Dedifferentiated amniotic fluid mesenchymal stem cell (primary cell): ENCODE measurements around the gene CPXM2.

Experiments
- DNase-seq: peaks from one replicate; pipeline ENCODE4 v3.0.0-alpha.2; 2016; ENCODE audit errors: extremely low spot score

The CPXM2 gene

DNA sequence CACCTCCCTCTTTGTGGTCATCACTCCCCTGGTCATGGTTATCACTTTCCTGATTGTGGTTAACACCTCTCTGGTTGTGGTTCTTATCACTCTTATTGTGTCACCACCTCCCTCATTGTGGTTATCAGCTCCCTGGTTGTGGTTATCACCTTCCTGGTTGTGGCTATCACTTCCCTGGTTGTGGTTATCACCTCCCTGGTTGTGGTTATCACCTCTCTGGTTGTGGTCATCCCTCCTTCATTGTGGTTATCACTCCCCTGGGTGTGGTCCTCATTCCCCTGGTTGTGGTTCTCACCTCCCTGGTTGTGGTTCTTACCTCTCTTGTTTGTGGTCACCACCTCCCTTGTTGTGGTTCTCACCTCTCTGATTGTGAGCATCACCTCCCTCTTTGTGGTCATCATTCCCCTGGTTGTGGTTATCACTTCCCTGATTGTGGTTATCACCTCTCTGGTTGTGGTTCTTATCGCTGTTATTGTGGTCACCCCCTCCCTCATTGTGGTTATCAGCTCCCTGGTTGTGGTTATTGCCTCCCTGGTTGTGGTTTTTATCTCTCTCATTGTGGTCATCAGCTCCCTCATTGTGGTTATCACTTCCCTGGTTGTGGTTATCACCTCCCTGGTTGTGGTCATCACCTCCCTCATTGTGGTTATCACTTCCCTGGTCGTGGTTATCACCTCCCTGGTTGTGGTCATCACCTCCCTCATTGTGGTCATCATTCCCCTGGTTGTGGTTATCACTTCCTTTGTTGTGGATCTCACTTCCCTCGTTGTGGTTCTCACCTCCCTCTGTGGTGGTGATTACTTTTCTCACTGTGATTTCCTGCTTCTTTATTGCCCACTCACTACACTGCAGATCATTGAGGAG is 118.7 kb downstream of the CPXM2 start:
- no peak for DNase-seq

DNA sequence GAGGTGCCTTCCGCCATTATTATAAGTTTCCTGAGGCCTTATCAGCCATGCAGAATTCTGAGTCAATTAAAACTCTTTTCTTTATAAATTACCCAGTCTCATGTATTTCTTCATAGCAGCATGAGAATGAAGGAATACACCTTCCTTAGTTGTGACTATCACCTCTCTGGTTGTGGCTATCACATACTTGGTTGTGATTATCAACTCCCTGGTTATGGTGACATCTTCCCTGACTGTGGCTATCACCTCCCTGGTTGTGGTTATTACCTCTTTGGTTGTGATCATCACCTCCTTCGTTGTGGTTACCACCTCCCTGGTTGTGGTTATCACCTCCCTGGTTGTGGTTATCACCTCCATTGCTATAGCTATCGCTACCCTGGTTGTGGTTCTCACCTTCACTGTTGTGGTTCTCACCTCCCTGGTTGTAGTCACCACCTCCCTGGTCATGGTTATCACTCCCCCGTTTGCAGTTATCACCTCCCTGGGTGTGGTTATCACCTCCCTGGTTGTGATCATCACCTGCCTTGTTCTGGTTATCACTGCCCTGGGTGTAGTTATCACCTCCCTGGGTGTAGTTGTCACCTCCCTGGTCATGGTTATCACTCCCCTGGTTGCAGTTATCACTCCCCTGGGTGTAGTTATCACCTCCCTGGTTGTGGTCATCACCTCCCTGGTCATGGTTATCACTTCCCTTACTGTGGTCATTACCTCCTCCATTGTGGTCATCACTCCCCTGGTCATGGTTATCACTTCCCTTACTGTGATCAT is 119.5 kb downstream of the CPXM2 start:
- no peak for DNase-seq

DNA sequence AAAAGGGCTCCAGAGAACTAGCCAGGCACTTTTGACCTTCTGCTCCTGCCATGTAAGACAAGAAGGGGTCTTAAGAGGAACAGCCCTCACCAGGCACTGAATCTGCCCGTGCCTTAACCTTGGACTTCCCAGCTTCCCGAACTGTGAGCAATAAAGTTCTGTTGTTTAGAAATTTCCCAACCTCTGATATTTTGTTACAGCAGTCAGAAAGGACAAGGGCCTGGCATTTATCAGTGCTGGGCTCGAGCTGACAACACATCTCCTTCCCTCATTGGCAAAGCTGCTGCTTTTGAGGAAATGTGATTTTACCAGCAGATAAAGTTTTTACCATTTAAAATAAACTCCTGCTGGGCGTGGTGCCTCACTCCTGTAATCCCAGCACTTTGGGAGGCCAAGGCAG is 122.0 kb downstream of the CPXM2 start:
- DNase-seq, result no peak

DNA sequence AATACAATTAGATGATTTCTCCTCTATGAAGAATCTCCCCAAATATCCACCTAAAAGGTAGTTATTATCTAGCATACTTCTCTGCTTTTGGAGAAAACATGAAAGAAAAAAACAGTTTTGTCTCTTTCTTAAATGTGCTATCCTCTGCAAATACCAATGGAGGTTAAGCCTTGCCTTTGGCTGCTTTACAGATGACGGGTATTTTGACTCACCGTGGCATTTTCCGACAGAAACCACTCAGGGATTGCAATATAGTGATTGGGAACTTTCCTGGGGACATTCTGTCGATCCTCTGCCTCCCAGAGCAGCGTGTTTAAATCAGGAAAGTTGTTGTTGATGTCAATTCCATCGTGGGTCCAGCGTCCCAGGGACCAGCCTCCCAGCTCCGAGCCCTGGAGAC is 124.8 kb downstream of the CPXM2 start:
- no peak for DNase-seq

DNA sequence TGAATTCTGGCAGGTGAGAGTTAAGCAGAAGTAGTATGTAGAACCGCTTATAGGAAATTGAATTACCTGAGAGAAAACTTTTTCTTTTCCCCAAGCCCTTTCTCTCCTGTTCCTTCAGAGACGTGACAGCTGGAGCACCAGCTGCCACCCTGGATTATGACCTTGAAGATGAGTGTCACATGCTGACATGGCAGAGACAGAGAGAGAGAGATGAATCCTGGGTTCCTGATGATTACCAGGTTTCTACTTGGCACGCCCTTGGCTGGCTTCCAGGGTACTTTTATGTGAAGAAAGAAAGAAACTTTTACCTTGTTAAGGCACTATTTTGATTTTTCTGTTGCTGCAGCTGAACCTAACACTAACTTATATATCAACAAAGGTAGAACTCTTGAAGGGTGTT is 125.6 kb downstream of the CPXM2 start:
- DNase-seq, result no peak

DNA sequence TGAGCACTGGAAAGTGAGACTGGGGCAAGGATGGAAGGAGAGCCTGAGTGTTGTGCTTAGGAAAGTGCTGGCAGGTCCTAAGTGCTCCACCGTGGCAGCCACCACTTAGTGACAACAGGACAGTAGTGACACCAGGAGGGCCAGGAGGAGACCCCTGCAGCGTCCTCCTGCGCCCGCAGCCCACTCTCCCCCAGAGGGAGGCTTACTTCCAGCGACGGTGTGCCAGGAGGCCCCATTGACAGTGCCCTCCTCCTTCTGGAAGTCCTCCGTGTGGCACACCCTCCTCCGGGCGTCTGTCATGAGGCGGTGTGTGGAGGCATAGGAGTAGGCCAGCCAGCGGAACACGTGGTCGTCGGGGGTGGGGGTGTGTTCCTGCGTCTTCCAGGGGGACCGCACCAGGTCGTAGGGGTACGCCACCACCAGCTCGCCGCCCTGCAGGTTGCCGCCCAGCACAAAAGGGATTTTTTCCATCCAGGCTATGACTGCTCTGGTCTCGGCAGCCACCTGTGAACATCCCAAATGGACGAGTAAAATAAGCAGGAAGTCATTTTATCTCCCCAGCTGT is 129.9 kb downstream of the CPXM2 start:
- DNase-seq, result no peak

DNA sequence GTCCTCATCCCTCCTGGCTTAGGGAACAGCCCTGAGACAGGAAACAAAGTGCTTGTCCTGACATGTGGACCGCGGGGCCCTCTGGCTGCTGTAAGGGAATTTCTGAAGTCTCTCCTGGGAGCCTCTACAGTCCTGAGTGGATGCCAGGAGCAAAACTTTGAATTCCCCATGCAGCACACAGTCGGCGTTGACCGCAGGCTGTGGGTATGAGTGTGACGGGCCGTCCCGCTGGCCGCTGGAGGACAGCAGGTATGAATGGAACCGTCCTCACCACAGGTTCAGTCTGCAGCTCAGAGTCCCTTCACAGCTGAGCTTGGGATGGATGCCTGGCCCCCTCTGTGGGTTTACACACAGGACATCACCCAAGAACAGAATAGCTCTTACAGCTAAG is 130.6 kb downstream of the CPXM2 start:
- DNase-seq, result no peak

DNA sequence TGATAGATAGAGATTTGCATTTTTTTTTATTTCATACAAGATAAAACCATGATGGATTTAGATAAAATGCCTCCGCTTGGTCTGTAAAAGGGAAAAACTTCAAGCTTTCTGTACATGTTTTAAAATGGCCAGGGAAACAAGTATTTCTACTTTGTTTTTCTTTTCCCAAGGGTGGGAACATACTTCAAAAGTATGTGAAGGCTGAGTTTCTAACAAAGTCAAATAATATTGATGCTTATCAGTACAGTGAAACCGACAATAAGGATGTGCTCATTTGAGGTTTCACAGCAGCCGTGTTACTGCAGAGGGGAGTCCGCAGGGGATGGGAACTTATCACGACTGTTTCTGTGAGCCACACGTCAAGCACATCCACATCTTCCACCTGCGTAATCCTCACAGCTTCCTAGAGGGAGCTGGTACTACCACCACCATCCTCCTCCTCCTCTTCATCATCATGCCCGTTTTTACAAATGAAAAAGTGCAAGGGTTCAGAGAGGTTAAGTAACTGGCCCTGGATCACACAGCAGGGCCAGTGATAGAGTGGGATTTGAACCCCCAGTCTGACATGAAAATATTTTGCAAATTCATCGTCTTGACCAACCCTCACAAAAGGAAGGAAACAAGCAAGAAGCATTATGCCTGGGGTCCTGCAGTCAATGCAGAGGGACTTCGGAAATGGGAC is 131.1 kb downstream of the CPXM2 start:
- no peak for DNase-seq

DNA sequence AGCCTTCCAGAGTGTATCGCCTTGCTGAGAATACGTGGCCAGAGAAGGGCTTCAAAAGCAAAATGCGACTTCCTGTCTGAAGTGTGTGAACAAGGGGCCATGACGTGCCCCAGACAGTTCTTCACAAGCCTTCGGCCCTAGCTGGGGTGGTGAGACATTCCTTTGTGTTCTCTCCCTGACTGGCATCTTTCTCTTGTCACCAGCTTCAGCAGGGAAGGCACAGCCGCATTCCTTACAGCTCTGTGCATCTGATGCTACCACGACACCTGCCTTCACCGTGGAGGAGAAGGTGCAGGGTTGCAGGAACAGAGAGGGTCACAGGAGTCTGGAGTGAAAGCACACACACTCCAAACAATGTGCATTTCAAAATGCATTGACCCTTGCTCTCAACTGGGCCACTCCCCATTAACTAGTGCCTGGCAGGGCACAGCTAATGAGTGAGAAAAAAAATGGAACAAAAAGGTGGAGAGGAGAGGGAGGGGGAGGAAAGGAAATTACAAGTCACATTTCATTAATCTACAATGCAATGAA is 132.0 kb downstream of the CPXM2 start:
- DNase-seq, result no peak

DNA sequence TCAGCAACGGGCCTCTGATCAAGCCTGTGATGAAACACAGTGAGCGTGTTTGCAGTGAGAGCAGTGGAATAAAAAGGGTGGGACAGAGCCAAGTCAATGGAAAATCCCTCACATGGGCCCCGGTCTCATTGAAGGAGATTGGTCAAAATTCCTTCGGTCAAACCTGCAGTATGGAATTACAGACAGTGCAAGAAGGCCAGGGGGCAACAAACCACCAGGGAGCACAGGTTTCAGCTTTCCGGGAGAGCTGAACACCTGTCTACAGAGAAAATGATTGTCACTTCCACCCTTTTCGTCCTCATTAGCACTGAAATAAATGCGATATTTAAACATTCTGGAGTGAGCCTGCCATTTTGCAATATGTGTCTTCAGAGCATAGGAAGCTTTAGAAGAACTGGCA is 132.6 kb downstream of the CPXM2 start:
- no peak for DNase-seq

DNA sequence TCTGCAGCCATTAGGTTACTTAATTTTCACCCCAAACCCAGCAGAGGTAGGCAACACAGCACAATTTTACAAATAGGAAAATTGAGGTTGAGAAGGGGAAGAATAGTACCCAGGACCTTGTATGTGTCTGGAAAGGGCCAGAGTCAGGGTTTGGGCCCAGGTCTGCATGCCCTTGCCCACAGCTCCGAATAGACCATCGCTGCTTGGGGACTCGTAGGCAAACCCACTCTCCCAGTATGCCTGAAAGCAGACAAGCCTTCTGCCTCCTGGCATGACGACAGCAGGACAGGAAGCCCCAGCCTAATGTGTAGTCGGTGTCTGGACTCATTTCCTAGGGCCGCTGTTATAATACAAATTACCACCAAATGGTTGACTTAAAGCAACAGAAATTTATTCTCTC is 133.8 kb downstream of the CPXM2 start:
- DNase-seq, result no peak

DNA sequence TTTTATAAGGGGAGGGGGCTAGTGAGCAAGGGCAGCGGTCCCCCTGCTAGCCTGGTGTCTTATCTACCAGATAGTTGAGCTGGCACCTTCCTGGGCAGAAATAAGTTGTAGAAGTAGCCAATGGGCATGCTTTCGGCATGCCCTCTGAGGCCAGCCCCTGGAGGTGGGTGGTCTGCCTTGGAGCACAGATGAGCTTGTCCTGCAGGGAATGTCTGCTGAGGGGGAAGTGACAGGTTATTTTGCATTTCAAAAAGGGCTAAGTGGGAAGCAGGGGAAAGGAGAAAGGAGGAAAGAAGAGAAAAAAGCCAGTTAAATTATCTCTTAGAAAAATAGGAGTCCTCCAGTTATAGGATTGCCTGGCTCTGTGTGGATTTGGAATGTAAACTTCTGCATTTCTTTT is 136.5 kb downstream of the CPXM2 start:
- no peak for DNase-seq

DNA sequence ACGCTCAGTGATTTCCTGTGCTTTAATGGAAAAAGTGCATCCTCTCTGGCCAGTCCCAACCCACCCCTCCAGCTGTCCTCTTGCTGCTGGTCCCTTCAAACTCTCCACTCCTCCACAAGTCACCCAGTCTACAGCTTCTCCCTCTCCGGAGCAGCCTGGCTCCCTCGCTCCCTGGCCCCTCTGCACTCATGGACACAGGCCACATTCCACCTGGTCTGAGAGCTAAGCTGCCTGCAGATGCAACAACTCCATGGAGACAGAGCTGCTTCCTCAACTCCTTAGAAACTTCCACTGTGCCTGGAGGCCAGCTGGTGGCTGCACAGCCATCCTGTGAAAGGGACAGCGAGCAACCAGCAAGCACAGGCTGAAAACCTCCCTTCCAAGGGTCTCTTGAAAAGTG is 137.5 kb downstream of the CPXM2 start:
- no peak for DNase-seq

DNA sequence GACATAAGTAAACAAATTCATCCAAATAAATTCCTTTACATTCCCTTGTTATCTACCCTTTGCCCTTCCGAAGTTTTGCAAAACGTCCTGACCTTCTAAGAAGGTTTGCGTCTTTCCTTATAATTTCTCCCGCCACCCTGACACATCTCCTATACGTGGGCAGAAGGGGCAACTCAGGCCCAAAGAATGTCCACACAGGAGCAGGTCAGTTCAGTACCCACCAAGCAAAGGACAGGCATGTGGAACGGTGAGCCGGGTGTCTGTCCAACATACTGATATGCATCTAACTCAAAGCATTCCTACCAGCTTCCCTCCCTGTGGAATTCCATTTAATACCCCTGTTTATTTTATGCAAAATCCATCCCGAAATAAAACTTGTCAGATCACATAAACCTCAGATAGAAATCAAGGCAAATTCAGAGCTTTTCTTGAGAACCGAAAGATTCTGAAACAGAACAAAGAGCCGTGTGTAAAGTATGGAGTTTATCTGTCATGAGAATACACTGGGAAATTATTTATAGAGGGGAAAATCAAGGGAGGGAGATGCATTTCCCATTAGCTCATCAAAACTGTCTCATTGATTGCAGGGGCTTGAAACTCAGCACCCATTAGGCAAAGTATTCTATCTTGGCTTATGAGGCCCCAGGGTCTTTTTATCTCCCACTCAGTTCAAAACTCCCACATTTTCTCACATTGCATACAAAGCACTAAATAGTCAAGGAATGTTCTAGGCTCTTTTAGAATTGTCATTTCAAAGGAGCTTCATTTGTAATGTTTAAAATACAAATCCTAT is 140.1 kb downstream of the CPXM2 start:
- no peak for DNase-seq

DNA sequence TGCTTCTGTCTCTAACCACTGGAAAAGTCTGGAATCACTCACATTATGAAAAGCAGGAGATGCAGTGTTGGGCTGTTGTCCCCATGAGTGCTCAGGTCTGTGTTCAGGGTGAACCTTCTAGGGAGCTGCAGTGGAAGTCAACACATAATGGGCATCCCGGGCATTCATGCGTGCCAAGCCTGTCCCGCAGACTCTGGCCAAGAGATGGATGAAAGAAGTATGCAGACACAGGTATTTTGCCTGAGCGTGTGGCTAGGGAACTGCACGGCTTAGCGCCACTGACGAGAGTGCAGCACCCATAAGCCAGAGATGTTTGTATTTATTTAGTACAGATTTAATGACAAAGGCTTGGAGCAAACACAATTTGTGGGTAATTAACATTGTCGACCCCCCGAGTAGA is 140.7 kb downstream of the CPXM2 start:
- DNase-seq, result no peak

DNA sequence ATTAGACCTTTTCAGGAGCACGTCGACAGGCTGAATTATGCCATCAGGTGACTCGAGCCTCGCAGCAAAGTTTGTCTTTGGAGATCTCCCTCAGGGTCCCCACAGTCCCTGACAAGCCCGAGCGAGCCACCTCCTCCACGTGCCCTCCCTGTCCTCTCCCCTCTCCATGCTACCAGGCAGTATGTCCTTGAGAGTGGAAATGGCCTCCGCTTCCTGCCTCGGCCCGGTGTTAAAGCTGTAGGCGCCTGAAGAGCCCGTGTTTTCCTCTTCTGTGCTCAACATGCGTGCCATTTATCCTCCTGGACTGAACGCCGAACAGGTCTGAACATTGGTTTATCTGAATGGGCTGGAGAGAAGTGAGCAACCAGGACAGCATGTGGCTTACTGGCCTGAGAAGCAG is 142.9 kb downstream of the CPXM2 start:
- no peak for DNase-seq

DNA sequence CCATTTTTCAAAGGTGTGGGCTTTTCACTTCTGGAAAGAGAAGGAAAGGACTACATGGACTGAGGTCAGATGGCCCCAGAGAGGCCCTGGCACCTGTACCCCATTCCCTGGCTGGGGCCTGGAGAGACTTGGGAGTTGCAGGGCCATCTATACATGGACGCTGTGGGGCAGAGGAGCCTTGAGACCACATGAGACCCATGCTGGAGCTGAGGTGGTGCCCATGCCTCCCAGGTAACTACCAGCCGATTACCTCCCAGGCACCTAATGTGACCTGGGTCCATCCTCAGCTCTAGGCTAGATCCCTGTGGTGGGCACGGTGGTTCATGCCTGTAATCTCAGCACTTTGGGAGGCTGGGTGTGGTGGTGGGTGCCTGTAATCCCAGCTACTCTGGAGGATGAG is 144.2 kb downstream of the CPXM2 start:
- no peak for DNase-seq

DNA sequence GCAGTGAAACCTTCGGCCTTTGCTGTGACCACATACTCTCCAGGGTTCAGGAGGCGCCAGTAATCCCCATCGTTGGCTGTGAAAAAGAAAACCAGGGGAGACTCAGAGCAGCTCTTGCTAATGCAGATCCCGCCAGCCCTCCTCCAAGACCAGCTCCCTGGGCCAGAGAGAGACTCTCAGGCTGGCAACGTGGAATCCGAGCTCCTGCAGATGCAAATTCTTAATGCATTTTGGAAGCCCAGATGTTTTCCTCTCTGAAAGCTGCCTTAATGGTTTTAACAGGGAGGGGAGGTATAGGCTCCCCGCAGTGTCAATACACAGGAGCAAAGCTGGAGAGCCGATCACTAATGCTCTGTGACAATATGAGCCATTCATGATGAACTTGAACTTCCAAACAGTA is 144.7 kb downstream of the CPXM2 start:
- no peak for DNase-seq

DNA sequence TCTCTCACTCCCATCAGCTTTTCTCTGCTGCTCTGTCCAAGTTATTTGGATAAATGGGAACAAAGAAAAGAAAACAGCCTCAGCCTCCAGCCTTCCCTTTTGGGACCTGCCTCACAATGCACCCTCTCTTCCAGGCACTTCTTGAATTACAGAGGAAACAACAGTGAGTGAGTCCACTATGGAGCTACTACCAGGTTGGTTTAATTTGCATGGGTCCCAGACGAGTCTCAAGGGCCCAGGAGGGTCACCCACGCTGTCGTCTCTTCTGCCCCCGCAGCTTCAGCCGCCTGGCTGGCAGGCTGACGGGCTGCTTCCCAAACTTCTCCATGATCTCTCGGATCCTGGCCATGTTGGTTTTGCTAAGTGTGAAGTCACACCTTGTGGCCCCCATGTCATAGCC is 145.1 kb downstream of the CPXM2 start:
- no peak for DNase-seq

DNA sequence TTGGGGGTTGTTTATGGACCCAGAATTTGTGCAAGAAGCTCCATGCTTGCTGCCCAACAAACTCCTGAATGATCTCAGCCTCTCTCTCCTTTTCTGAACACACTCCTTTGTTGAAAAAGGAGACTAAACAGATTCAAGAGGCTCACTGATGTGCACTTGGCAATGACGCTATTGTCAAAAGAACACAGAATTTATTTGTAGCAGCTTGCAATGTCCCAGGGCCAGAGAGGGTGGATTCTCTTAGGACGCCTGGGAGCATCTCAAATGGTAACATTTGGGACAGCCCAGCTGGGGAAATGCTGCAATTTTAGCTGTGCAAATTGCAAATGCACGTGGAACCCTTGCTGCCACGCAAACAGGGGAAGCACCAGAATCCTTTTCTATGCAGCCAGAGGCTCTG is 145.5 kb downstream of the CPXM2 start:
- no peak for DNase-seq

DNA sequence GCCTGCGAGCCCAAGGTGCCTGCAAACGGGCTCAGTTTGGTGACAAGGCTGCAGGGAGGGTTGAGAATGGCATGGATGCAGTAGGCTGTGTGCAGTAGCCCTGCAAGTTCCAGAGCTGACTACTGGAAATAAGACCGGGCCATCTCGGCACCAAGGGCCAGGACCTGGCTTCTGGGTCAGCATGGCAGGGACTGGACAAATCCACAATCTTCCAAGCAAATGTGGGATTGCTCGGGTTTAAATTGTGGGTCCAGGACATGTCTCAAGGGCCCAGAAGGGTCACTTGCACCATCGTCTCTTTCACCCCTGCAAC is 147.4 kb downstream of the CPXM2 start:
- no peak for DNase-seq
